GM21737 (cell line): ENCODE data around the gene MTG2.

ENCODE experiments used
- ATAC-seq: cut with Tn5 transposase; IDR thresholded peaks from one replicate; pipeline ENCODE4 v1.9.1; 2021; ENCODE audit warnings: mild to moderate bottlenecking, moderate library complexity; ENCODE audit not compliant: unreplicated experiment

The MTG2 gene

DNA sequence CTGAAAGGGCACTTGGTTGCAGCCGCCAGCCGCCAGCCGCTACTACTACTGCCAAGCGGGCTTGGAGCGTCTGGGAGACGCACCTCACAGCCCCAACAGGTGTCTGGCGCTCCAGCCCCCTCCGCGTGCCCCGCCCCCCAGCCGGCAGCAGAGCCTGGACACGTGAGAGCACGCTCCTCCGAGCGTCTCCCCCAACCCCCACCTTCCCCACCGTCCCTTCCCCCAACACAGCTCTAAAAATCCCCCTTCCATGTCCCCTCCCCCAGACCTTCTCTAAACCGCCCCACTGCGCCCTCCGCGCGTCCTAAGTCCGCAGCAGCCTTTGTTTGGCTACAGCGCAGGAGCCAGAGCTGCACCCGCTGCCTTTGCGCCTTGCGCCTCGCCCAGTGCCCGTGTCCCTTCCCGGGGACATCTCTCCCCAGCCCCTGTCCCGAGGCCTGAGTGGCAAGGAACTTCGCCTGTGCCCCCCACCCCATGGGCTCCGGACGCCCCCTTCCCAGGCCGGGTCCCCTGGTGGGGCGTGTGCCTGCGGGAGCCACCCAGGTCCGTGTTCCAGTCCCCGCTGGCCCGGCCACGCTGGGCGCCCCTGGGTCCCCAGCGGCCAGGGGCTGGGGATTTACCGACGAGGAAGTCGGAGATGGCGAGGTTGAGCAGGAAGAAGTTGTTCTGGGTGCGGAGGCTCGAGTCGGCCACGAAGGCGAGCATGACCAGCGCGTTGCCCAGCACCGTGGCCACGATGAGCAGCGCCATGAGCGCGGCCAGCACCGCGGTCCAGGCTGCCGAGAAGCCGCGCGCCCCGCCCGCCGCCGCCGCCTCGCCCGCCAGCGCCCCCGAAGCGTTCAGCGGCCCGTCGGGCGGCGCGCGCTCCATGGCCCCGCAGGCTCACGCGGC, 36.5 kb downstream of the MTG2 start:
- ATAC-seq = no peak

DNA sequence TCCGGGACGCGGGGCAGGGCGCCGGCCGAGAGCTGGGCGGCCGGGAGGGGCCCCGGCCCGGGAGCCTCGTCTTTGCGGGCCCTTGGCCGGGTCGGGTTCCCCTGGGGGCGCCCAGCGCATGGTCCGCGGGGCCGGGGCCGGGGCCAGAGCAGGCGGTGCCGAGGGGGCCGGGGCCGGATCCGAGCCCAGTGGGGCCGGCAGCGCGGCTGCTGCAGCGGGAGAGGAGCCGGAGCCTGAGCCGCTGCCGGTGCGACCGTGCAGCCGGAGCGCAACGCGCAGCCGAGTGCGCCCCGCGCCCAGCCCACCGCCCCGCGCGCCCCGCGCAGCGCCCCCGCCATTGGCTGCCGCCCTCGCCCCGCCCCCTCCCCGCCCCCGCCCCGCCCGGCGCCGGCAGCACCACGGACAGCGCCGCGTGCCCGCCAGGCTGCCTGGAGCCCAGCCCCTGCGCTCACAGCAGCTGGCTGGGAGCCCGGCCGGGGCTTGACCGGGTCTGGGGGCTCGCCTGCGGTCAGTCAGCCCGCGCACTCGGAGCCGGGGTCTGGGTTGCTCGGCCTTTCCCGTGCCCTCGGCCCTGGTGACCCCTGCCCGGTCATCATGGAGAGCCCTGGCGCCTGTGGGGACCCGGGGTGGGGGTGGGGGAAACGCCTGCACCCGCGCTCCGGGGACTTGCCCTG, 37.3 kb downstream of the MTG2 start, which contains the start of gene HRH3:
Gene HRH3, minus strand, starts transcription at position 287 of the 674 bp plus-strand sequence. CDS start 308 bp downstream, outside the sequence.
- ATAC-seq = no peak

DNA sequence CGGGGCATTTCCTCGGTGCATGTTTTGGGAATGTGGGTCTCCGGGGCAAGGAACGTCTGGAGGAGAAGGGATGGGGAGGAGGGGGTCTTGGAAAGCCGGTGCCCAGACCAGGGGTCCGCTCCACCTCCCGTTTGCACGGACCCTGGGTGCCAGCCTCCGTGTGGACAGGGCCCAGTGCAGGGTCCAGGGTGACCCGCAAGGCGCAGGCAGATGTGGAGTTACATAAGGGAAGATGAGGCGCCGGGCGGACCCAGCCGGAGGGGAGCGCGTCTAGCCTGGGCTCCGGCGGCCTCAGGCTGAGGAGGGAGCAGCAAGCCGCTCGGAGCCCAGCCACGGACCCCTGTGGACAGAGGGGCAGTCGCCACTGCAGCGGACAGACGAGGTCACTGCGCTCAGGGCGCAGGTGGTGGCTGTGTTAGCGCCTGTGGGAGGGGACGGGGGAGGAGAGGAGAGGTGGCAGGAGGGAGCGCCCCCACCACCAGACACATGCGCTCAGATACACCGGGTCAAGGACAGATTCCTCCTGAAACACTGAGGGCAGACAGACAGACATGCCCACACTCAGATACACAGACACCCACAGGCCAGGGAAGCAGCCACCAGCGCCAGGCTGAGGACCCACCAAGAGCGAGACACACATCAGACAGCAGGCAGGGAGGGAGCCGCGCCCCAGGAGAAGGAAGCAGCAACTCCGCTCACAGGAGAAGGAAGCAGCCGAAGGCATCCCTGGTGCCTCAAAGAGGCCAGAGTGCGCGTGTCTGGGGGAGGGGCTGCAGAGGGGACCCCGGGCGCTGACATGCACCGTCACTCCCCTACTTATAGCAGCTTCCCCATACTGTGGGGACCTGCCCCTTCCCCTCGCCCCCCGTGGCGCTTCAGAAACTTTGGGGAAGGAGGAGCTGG, 38.1 kb downstream of the MTG2 start:
- no peak for ATAC-seq

DNA sequence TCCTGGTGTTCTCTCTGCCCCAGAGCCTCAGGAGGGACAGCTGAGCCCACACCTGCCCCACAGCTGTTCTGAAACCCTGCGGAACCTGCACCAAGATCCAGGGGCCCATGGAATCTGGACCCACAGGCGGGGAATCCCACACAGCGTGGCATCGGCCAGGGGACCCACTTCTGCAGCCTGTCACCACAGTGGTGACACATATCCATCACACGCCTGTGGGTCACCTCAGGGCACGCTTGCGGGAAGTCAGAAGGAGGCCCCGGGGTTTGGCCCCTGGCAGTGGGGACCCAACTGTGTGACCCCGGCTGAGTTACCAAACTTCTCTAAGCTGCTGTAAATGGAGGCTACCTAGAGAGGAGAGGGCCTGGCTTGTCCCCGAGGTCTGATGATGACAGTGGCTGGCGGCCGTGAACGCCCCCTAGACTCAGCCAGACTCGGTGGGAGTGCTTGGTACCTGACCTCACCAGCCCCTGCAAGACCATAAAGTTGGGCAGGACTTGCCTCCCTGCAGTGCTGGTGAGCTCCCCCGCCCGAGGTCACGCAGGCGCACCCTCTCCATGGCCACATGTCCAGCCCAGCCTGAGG, 39.5 kb downstream of the MTG2 start:
- ATAC-seq = no peak

DNA sequence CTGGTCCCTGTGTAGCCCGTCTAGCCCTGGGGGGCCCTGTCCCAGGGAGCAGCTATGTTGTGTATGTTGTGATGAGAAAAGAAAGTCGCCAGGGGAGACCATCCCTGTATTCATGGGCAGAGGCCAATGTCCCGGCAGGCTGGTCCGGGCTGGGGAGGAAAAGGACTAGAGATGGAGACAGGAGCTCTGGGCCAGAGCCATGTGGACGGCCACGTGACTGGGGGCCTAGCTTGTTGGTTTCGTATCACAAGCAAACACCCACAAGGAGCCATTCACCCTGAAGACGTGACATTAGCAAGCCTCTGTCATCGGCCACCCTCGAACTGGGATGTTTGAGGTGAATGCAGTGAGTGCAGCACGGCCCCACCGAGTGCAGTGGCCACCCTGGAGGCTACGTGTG, 40.1 kb downstream of the MTG2 start:
- no peak for ATAC-seq

DNA sequence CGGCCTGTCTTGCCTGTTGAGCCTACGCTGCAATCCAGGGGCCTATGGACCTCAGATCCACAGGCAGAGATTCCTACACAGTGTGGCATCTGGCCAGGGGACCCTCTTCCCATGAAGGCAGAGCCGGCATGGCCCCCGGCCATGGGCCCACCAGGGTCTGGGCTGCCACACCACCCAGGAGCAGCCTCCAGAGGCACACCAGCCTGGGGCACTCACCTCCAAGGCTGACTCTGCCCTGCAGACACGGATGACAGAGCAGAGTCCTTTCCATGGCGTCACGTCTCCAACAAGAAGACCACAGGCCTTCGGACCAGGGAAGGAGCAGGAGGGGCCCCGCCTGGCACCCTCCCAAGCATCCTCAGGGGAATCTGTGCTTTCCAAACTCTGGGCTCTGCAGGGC, 40.7 kb downstream of the MTG2 start:
- ATAC-seq = no peak

DNA sequence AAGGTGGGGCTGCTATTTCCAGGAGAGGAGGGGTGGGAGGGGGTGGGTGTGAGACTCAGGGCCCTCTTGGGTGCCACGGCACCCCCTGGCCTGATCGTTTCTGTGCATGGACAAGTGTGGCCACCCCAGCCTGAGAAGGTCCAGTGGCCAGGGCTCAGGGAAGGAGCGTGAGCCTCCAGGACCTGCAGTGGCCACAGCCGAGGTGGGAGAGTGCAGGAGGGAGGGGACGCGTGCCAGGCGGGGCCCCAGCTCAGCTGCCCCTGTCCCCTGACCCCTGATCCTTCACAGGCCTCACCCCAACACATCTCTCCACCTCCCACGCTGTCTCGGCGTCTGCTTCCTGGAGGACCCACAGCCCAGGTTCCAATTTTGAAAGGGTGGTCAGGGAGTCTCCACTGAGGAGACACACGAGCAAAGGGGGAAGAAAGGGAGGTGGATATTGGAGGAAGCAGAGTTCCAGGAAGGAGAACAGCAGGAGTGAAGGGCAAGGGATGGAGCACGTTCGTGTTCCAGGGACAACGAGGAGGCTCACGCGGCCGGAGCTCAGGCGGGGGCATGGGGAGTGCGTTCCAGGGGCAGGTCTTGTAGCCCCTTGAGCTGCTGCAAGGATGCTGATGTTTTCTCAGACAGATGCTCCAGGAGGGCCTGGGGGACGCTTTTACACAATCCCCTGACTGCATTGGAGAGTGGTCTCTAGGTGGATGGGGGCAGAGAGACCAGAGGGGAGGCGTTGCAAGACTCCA, 41.5 kb downstream of the MTG2 start:
- no peak for ATAC-seq

DNA sequence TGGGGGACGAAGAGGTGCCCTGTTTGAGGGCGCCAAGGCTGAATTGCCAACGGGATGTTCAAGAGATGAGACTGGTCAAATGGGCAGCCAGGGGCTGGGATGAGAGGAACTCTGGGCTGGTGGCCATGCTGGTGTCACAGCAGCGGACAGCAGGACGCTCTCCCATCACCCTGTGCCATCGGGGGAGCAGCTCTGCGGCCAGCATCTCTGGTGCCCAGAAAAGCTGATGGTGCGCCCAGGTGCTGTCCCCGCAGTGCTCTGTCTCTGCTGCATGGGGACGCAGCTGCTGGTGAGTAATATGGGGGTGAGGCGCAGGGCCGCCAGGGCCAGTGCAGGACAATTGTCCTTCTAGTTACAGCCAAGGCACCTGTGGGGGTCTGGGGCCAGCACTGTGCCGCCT, 42.2 kb downstream of the MTG2 start:
- no peak for ATAC-seq

DNA sequence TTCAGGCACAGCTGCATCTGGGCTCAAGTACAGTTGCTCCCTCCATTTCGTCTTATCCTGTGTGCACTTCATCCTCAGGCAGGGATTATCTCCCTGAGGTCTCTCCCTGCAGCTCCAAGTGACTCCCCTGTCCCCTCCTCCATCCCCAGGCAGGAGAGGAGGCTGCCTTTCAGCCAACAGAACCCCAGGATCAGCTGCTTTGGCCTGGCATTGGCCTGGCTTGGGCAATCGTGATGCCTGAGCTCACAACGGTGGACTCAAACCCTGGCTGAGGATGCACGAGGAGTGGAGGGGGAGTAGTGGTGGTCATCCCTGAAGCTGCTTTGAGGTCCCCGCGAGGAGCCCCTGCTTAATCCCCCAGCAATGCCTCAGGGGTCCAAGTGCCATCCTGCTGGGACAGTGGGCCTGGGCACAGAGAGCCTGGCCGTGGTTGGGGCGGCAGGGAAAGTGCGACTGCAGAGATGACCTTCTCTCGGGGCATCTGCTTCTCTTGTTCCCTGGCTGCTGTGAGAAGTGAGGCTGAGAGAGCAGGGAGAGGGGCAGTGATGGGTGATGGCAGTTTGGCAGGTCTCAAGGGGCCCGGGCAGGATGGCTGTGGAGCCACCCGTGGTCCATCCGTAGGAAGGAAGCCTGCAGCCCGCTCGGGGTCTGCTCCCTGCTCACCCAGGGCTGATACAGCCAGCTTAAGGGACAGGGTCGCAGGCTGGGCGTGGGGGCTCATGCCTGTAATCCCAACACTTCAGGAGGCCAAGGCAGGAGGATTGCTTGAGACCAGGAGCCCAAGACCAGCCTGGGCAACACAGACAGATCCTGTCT, 43.2 kb downstream of the MTG2 start:
- ATAC-seq = no peak

DNA sequence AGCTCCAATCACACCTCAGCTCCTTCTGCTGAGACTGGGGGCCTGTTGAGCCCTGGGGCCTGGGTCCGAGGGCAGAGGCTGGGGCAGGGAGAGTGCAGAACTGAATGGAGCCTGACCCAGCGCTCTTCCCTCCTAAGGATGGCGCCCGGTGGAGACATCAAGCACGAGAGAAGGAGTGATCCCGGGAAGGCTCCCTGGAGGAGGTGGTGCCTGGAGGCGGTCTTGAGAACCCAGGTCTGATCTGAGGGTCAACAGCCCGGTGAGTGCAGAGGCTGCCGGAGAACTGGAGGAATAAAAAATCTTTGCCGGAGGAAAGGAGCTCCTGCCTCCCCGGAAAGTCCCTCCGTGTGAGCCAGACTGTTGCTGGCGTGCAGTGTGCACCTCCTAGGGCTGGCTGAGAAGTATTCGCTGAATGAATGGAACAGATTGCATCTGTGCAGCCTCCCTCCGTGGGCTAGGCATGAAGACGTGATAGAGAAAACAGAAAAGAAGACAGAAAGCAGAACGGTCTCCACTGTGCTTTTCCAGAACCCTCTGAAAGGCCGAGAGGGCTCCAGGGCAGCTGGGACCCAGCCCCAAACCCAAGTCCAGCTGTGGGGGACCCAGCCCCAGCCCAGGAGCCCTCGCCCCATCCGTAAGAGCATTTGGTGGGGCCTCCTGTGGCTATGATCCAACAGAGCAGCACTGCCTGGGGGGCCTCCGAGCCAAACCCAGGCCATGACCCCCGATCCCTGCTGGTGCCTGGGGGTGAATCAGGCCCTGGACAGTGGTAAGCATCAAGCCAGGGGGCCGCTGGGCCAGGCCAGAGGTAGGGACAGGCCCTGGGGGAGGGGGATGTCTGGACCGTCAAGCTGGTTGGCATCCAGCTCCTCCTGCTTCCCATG, 44.1 kb downstream of the MTG2 start:
- no peak for ATAC-seq

DNA sequence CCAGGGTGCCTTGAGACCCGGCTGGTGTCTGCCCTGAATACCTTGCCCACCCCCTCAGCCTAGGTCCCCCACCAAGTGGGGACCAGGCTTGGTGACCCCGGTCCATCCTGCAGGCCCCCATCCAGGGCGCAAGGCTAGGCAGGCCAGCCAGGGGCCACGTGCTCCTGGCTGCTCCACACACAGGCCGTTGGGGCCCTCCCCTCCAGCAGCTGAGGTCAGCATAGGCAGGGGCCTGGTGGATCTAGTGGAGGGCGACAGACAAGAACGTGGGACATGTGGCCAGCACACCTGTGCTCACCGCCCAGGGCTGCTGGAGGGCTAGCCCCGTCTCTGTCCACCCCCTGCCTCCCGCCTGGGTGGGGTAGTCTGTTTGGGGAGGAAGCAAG, 44.8 kb downstream of the MTG2 start:
- ATAC-seq = no peak

DNA sequence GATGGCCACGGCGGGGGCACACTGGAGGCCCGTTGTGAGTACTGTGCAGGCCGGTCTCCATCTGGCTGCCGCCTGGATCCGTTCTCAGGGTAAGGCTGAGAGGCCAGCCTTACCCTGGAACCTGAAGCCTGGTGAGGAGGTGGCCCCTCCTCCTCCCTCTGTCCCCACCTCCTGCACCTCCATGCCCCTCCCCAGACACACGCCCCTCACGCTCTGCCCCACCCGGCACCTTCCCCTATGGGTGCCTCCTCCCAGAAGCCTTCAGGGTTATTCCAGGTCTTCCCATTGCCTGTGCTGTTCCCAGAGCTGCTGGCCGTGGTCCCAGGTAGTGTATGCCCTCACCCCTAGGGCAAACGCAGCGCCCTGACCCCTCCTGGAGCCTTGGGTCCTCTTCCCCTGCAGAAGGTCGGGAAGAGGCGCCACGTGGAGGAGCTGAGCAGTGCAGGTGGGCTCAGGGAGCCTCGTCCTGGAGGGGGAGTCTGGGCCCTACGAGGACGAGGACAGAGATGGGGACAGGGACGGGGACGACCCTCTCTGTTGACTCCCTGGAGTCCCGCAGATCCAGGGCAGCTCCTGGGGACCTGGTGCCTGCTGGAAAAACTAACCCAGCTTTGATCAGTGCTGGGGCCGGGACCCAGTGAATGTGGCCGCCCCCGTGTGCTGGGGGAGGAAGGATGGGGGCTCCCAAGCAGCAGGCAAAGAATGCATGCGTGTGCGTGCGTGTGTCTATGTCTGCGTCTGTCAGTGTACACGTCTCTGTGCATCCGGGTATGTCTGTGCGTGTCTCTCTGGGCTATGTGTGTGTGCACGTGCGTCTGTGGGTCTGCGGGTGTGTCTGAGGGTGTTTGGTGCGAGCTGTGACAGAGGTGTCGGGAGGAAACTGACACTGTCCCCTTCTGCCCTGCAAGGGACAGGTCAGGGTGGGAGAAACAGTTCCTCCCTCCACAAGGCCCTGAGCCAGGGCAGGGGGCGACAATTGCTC, 45.4 kb downstream of the MTG2 start:
- ATAC-seq = no peak

DNA sequence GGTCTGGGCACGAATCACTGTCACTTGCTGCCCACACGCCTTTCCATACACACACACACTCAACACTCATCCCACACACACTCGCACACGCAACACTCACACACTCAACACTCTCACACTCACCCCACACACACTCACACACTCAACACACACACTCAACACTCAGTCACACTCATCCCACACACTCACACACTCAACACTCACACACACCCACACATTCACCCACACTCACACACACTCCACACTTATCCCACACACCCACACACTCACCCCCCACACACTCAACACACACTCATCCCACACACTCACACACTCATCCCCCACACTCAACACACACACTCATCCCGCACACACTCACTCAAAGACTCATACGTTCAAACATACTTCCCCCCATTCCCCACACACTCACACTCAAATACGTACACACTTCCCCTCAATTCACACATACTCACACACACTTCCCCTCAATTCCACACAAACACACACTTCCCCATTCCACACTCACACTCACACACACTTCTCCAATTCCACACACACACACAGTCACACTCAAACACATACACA, 46.2 kb downstream of the MTG2 start:
- ATAC-seq = no peak

DNA sequence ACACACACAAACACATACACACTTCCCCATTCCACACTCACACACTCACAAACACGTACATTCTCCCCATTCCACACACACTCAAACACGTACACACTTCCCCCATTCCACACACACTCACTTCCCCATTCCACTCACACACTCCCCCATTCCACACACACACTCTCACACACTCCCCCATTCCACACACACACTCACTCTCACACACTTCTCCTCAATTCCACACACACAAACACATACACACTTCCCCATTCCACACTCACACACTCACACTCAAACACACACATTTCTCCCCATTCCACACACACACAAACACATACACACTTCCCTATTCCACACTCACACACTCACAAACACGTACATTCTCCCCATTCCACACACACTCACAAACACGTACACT, 46.8 kb downstream of the MTG2 start:
- no peak for ATAC-seq

DNA sequence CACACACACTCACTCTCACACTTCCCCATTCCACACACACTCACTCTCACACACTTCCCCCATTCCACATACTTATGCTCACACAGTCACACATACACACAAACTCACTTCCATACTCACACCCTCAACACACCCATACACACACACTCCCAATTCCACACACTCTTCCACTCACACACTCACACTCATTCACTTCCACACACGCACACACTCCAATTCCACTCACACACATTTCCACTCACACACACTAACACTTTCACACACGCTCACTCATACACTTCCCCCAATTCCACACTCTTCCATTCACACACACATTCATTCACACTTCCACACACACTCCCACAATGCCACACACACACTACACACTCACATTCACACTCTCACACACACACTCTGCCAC, 47.4 kb downstream of the MTG2 start:
- ATAC-seq = no peak

DNA sequence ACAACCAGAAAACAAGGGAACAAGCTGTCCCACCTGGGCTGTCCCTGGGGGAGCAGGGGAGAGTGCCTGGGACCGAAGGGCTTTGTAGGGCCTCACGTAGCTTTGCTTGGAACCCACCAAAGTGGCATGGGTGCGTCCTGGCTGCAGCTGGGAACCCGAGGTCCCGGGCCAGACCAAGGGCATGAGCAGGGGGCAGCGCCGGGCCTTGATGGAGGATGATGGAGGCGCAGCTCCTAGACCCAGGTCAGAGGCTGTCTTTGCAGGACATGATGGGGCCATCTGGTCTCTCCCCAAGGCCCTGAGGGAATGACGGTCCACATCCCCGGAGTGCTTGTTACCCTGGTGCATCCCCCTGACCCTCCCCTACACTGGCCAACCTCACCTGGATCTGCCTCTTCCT, 47.9 kb downstream of the MTG2 start:
- ATAC-seq = no peak

DNA sequence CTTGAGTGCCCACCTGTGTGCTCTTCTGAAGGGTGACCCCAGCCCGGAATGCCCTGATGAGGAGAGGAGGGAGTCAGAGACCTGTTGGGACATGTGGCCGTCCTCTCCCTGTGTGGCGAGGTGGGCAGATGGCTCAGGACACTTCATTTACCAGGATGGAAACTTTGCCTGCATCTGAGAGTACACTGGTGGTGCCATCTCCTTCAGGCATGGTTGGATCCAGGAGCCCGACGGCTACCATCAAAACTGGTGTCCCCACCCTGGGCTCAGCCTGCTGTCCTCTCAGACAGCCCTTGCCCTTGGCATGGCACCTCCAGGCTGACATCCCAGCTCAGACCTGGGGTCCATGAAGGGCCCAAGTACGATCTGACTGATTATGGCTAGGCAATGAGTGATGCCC, 48.5 kb downstream of the MTG2 start:
- no peak for ATAC-seq
